Measurements from ENCODE around the gene TAOK2.

TAOK2 gene

GRCh38 chr16:30018731-30019158, 45.1 kb downstream of the TAOK2 start (continued):
- TF ChIP-seq, protein P1, sequence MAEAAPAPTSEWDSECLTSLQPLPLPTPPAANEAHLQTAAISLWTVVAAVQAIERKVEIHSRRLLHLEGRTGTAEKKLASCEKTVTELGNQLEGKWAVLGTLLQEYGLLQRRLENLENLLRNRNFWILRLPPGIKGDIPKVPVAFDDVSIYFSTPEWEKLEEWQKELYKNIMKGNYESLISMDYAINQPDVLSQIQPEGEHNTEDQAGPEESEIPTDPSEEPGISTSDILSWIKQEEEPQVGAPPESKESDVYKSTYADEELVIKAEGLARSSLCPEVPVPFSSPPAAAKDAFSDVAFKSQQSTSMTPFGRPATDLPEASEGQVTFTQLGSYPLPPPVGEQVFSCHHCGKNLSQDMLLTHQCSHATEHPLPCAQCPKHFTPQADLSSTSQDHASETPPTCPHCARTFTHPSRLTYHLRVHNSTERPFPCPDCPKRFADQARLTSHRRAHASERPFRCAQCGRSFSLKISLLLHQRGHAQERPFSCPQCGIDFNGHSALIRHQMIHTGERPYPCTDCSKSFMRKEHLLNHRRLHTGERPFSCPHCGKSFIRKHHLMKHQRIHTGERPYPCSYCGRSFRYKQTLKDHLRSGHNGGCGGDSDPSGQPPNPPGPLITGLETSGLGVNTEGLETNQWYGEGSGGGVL (tag by site-specific recombination; IDR thresholded peaks at IDR 0.05) = peak; percentile 90
- TF ChIP-seq ZNF211 (tag by site-specific recombination; IDR thresholded peaks at IDR 0.05; ENCODE audit: low read depth) = no peak
- TF ChIP-seq KLF8 (tag by site-specific recombination; IDR thresholded peaks at IDR 0.05) = peak; percentile 76
- TF ChIP-seq KLF10 (tag by site-specific recombination; IDR thresholded peaks at IDR 0.05) = peak; percentile 21; the same call in 1 of the 2 replicates
- TF ChIP-seq PRDM1 (tag by site-specific recombination; IDR thresholded peaks at IDR 0.05) = peak; percentile 35; the same call in 1 of the 2 replicates
- TF ChIP-seq ZNF558 (tag by site-specific recombination; IDR thresholded peaks at IDR 0.05) = peak; percentile 41; the same call in 1 of the 2 replicates
- TF ChIP-seq, protein P2, sequence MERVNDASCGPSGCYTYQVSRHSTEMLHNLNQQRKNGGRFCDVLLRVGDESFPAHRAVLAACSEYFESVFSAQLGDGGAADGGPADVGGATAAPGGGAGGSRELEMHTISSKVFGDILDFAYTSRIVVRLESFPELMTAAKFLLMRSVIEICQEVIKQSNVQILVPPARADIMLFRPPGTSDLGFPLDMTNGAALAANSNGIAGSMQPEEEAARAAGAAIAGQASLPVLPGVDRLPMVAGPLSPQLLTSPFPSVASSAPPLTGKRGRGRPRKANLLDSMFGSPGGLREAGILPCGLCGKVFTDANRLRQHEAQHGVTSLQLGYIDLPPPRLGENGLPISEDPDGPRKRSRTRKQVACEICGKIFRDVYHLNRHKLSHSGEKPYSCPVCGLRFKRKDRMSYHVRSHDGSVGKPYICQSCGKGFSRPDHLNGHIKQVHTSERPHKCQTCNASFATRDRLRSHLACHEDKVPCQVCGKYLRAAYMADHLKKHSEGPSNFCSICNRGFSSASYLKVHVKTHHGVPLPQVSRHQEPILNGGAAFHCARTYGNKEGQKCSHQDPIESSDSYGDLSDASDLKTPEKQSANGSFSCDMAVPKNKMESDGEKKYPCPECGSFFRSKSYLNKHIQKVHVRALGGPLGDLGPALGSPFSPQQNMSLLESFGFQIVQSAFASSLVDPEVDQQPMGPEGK (tag by site-specific recombination; IDR thresholded peaks at IDR 0.05) = peak; percentile 58
- no peak for TF ChIP-seq ZNF354C (tag by site-specific recombination; IDR thresholded peaks at IDR 0.05; ENCODE audit: borderline replicate concordance, low read depth)
- no peak for TF ChIP-seq ZSCAN30 (tag by site-specific recombination; IDR thresholded peaks at IDR 0.05)
- TF ChIP-seq ZBTB21 (tag by site-specific recombination; IDR thresholded peaks at IDR 0.05) = peak; percentile 60; the same call in 1 of the 2 replicates
- peak; percentile 39; the same call in 1 of the 2 replicates for TF ChIP-seq ZNF843 (tag by site-specific recombination; IDR thresholded peaks at IDR 0.05)
- peak; percentile 57; the same call in 1 of the 2 replicates for TF ChIP-seq ZXDB (tag by site-specific recombination; IDR thresholded peaks at IDR 0.05)
- TF ChIP-seq ZNF488 (tag by site-specific recombination; IDR thresholded peaks at IDR 0.05) = no peak
- TF ChIP-seq ZBTB48 (tag by site-specific recombination; IDR thresholded peaks at IDR 0.05) = peak; percentile 32; the same call in 1 of the 2 replicates
- peak; percentile 62 for TF ChIP-seq PRDM10 (tag by site-specific recombination; IDR thresholded peaks at IDR 0.05)
- peak; percentile 86 for TF ChIP-seq ZNF600 (tag by site-specific recombination; IDR thresholded peaks at IDR 0.05)
- TF ChIP-seq ZNF10 (tag by site-specific recombination; IDR thresholded peaks at IDR 0.05) = peak; percentile 51; the same call in 1 of the 2 replicates
- peak; percentile 13; the same call in 1 of the 2 replicates for TF ChIP-seq ZNF654 (tag by site-specific recombination; IDR thresholded peaks at IDR 0.05; ENCODE audit: low read depth)
- peak; percentile 81; the same call in 1 of the 2 replicates for TF ChIP-seq ZEB2 (tag by site-specific recombination; IDR thresholded peaks at IDR 0.05)
- TF ChIP-seq ZNF248 (tag by site-specific recombination; IDR thresholded peaks at IDR 0.05) = no peak
- peak; percentile 74; the same call in 1 of the 2 replicates for TF ChIP-seq ZFP69B (tag by site-specific recombination; IDR thresholded peaks at IDR 0.05)
- TF ChIP-seq ZNF324 (tag by site-specific recombination; IDR thresholded peaks at IDR 0.05) = no peak
- TF ChIP-seq ZNF639 (tag by site-specific recombination; IDR thresholded peaks at IDR 0.05) = peak; percentile 92
- no peak for TF ChIP-seq ZNF792 (tag by site-specific recombination; IDR thresholded peaks at IDR 0.05)
- TF ChIP-seq SP2 (tag by site-specific recombination; IDR thresholded peaks at IDR 0.05) = 0 out of 2 replicates have a peak, but pooled peaks have one; percentile 13

Data from HEK293 (cell line).